SK-N-SH (cell line): Measurements from ENCODE around the gene NKX2-2. TPM values are rescaled to one million over a fixed set of nuclear protein-coding genes. Genes with fewer than 3 reads are reported as not detected.

Source experiments
- CTCF ChIA-PET: fragments of 300-600, 350-600 bp; formaldehyde crosslinking; extraction: SDS; loops from one replicate; lab custom pipeline; 2021; lab: Yijun Ruan, JAX
- POLR2A ChIA-PET: fragments of 350-600 bp; sonication (Branson Sonifier 250); formaldehyde crosslinking; extraction: SDS; loops from one replicate; lab custom pipeline; 2020; ENCODE audit warnings: antibody characterized with exemption, inconsistent platforms; lab: Yijun Ruan, JAX
- DNase-seq: peaks from one replicate; pipeline ENCODE4 v3.0.0; 2012
- H2AFZ ChIP-seq: fragments of 200-600 bp; sonication (generic); 2 replicates; pipeline ENCODE4 v1.8.1; 2016; ENCODE audit warnings: antibody characterized with exemption, mild to moderate bottlenecking, low read depth
- H3F3A ChIP-seq: fragments of 200-600 bp; sonication (generic); replicated peaks from 2 replicates; pipeline ENCODE3; 2016; ENCODE audit warnings: antibody characterized with exemption, mild to moderate bottlenecking; ENCODE audit not compliant: insufficient read depth
- H3K27ac ChIP-seq, 2 experiments: fragments of 200-500 bp in 1 of 2; fragments of 200-600 bp in 1 of 2; sonication (Bioruptor generic) in 1 of 2; sonication (generic), shearing (Covaris generic) in 1 of 2; 2 replicates each; pipeline versions ENCODE4 v1.5.1 to v1.6.1; 2014 to 2016; ENCODE audit warnings: low read depth in 2 of 2, inconsistent platforms in 1 of 2, low read length in 1 of 2, mild to moderate bottlenecking in 1 of 2, mixed read lengths in 1 of 2
- H3K27me3 ChIP-seq: fragments of 200-600 bp; sonication (generic), shearing (Covaris generic); 2 replicates; pipeline ENCODE4 v1.6.1; 2016; ENCODE audit warnings: mixed run types; ENCODE audit not compliant: insufficient read depth
- H3K36me3 ChIP-seq, 2 experiments: fragments of 200-500 bp in 1 of 2; fragments of 200-600 bp in 1 of 2; sonication (Bioruptor generic) in 1 of 2; sonication (generic) in 1 of 2; replicated peaks in 1 of 2; 2 replicates each; pipeline versions ENCODE3 to v1.5.1; 2014 to 2016; ENCODE audit warnings: low read length in 1 of 2, mild to moderate bottlenecking in 1 of 2; ENCODE audit not compliant: insufficient read depth in 2 of 2, control insufficient read depth in 1 of 2
- H3K4me1 ChIP-seq, 2 experiments: fragments of 200-500 bp in 1 of 2; fragments of 200-600 bp in 1 of 2; sonication (Bioruptor generic) in 1 of 2; sonication (generic), shearing (Covaris generic) in 1 of 2; 2 replicates each; pipeline versions ENCODE4 v1.5.1 to v1.6.1; 2014 to 2016; ENCODE audit warnings: low read depth in 1 of 2, low read length in 1 of 2, mixed run types in 1 of 2; ENCODE audit not compliant: insufficient read depth in 2 of 2, control insufficient read depth in 1 of 2
- H3K4me2 ChIP-seq: fragments of 200-600 bp; sonication (generic), shearing (Covaris generic); 2 replicates; pipeline ENCODE4 v1.6.1; 2017; ENCODE audit warnings: mixed run types
- H3K4me3 ChIP-seq, 2 experiments: fragments of 200-500 bp in 1 of 2; fragments of 200-600 bp in 1 of 2; sonication (Bioruptor generic) in 1 of 2; sonication (generic), shearing (Covaris generic) in 1 of 2; 2 replicates each; pipeline versions ENCODE4 v1.5.1 to v1.8.1; 2014 to 2016; ENCODE audit warnings: low read depth in 2 of 2, inconsistent platforms in 1 of 2, low read length in 1 of 2, mild to moderate bottlenecking in 1 of 2, mixed read lengths in 1 of 2, moderate library complexity in 1 of 2
- H3K79me2 ChIP-seq: fragments of 200-600 bp; sonication (generic); 2 replicates; pipeline ENCODE4 v1.8.1; 2017; ENCODE audit warnings: mild to moderate bottlenecking; ENCODE audit not compliant: insufficient read depth
- H3K9ac ChIP-seq: fragments of 200-600 bp; sonication (generic); 2 replicates; pipeline ENCODE4 v1.6.1; 2017; ENCODE audit warnings: mixed run types
- H3K9me2 ChIP-seq: fragments of 200-600 bp; sonication (generic); 2 replicates; pipeline ENCODE4 v1.6.1; 2017; ENCODE audit warnings: mixed run types
- H3K9me3 ChIP-seq: fragments of 200-600 bp; sonication (generic); 2 replicates; pipeline ENCODE4 v1.6.1; 2017; ENCODE audit warnings: mixed run types, mild to moderate bottlenecking, moderate library complexity
- H4K20me1 ChIP-seq: fragments of 200-600 bp; sonication (generic); 2 replicates; pipeline ENCODE4 v1.6.1; 2017; ENCODE audit warnings: mild to moderate bottlenecking, mixed run types; ENCODE audit not compliant: insufficient read depth
- CHD2 ChIP-seq: fragments of 150-350 bp; IDR thresholded peaks from 2 replicates; pipeline ENCODE4 v1.6.1; 2018; ENCODE audit warnings: low read length; ENCODE audit not compliant: partially characterized antibody
- CTCF ChIP-seq: fragments of 200-600 bp; sonication (generic); IDR thresholded peaks from 2 replicates; pipeline ENCODE4 v1.6.1; 2017; ENCODE audit warnings: antibody characterized with exemption, mild to moderate bottlenecking, moderate library complexity
- ELF1 ChIP-seq: IDR thresholded peaks from 2 replicates; pipeline ENCODE4 v1.4.0; 2012
- FOXM1 ChIP-seq: IDR thresholded peaks from 2 replicates; pipeline ENCODE4 v1.4.0; 2012; ENCODE audit warnings: low read depth, mild to moderate bottlenecking
- GABPA ChIP-seq: IDR thresholded peaks from 2 replicates; pipeline ENCODE4 v1.4.0; 2012; ENCODE audit warnings: low read depth, mild to moderate bottlenecking
- GATA2 ChIP-seq: sonication (generic); formaldehyde crosslinking; IDR thresholded peaks from 2 replicates; pipeline ENCODE4 v1.5.0; 2020; ENCODE audit warnings: mild to moderate bottlenecking, missing genetic modification reagents
- IRF3 ChIP-seq: fragments of 150-350 bp; IDR thresholded peaks from 2 replicates; pipeline ENCODE4 v1.6.1; 2016; ENCODE audit warnings: mild to moderate bottlenecking, low read depth, low read length
- NFIC ChIP-seq: IDR thresholded peaks from 2 replicates; pipeline ENCODE4 v1.4.0; 2012; ENCODE audit warnings: borderline replicate concordance
- PBX3 ChIP-seq: IDR thresholded peaks from 2 replicates; pipeline ENCODE4; 2012
- RXRA ChIP-seq: IDR thresholded peaks from 2 replicates; pipeline ENCODE4 v1.4.0; 2012; ENCODE audit warnings: low read depth, mild to moderate bottlenecking, borderline replicate concordance
- WGBS: methylation state at CpG from one replicate; pipeline ENCODE4 v1.1.6; 2017; ENCODE audit warnings: low lambda C conversion rate; 5-methylcytosine and 5-hydroxymethylcytosine counted together
- polyA plus RNA-seq, 3 experiments: library from polyadenylated mRNA; depleted of rRNA; stranded (reverse); fragments of >200 nt; gene quantifications; 2 replicates each; pipeline ENCODE4 v1.2.3, GENCODE V29; 2012

Gene NKX2-2
- polyA plus RNA-seq, 1 of the 3 experiments (the other 2 are of a cell fraction), result not detected

GRCh38 chr20:21546355-21546754 is 32.5 kb upstream of the NKX2-2 start (continued):
- TF ChIP-seq CTCF, result no peak
- TF ChIP-seq GABPA, result no peak

- 9% methylated on average over 3 of the region's 3 CpGs for WGBS
- POLR2A ChIA-PET, result no interaction called here
- DNase-seq, result no peak
These were observed 25.6 kb upstream of the NKX2-2 start for GRCh38 chr20:21539512-21539911.

GRCh38 chr20:21534886-21535285 is 21.0 kb upstream of the NKX2-2 start:
- Histone ChIP-seq H3K4me3 (no peak overlapping the region), H3K36me3 (no peaks in the 10 kb centered on the region), H3K27ac (no peak overlapping the region), H3K9ac (no peak overlapping the region), H3K4me1 (no peaks in the 10 kb centered on the region), H2AFZ (no peak overlapping the region), H3K9me2 (no peaks in the 10 kb centered on the region), H4K20me1 (no peaks in the 10 kb centered on the region), H3K9me3 (no peaks in the 10 kb centered on the region), H3K27me3 (peaks cover 19% of the 10 kb centered on the region), H3F3A (no peaks in the 10 kb centered on the region), H3K79me2 (no peaks in the 10 kb centered on the region), H3K4me2 (no peak overlapping the region)
- ChIA-PET POLR2A (interaction anchor here (0.6 kb wide), 1 partner anchor 531 kb away, joined by 4 read pairs; no protein-coding TSS in a partner anchor), CTCF (no interaction called here)
- whole genome bisulfite sequencing, result 4% methylated on average over 2 of the region's 2 CpGs
- TF ChIP-seq PBX3 (no peak), ELF1 (no peak), CHD2 (no peak), IRF3 (no peak), FOXM1 (no peak), GATA2 (no peak)
- no peak for DNase-seq

More at GRCh38 chr20:21539512-21539911, 25.6 kb upstream of the NKX2-2 start:
- Histone ChIP-seq H2AFZ (no peak overlapping the region), H3K9me3 (no peaks in the 10 kb centered on the region), H3K27me3 (peaks cover 6% of the 10 kb centered on the region), H3K79me2 (no peaks in the 10 kb centered on the region), H3F3A (no peaks in the 10 kb centered on the region), H4K20me1 (no peaks in the 10 kb centered on the region), H3K9me2 (no peaks in the 10 kb centered on the region), H3K27ac (no peak overlapping the region), H3K4me2 (no peak overlapping the region), H3K4me3 (no peak overlapping the region), H3K4me1 (no peaks in the 10 kb centered on the region), H3K36me3 (no peaks in the 10 kb centered on the region)
- CTCF ChIA-PET, result no interaction called here
- TF ChIP-seq RXRA (no peak), NFIC (no peak)
- TF ChIP-seq, all 33 proteins: peak for 0
- H3K9ac ChIP-seq, result no peak overlapping the region
